Central memory CD8-positive, alpha-beta T cell (primary cell): ENCODE data around the gene PUM1.
"Not testable (repeated sequence)": the region's sequence is repeated elsewhere in the genome, so short reads cannot be mapped to it uniquely, and the experiment has no call there.

ENCODE experiments used
- ATAC-seq: fragments of 150-1000 bp; cut with Tn5 transposase; replicated peaks from 2 replicates; pipeline ENCODE4 v1.10.0; 2022; ENCODE audit warnings: mild to moderate bottlenecking, moderate FRiP score, moderate number of reproducible peaks; ENCODE audit not compliant: poor library complexity, severe bottlenecking; ENCODE audit errors: extremely low read depth
- DNase-seq, 2 donors: peaks; one replicate each; pipeline ENCODE4 v3.0.0; 2021; ENCODE audit warnings: low spot score in 2 of 2
- H3K27ac Mint-ChIP-seq: one replicate; pipeline ENCODE4 v1.8.0; 2022; ENCODE audit warnings: low read depth, mild to moderate bottlenecking, moderate library complexity, mixed read lengths
- H3K27me3 Mint-ChIP-seq: one replicate; pipeline ENCODE4 v1.8.0; 2022; ENCODE audit warnings: mixed read lengths
- H3K36me3 Mint-ChIP-seq: one replicate; pipeline ENCODE4 v1.8.0; 2022; ENCODE audit warnings: mild to moderate bottlenecking, moderate library complexity, mixed read lengths; ENCODE audit not compliant: insufficient read depth
- H3K4me1 Mint-ChIP-seq: one replicate; pipeline ENCODE4 v1.8.0; 2022; ENCODE audit warnings: mixed read lengths
- H3K4me3 Mint-ChIP-seq: one replicate; pipeline ENCODE4 v1.8.0; 2022; ENCODE audit warnings: mild to moderate bottlenecking, moderate library complexity, mixed read lengths
- H3K9me3 Mint-ChIP-seq: one replicate; pipeline ENCODE4 v1.8.0; 2022; ENCODE audit warnings: mixed read lengths

Gene PUM1

DNA sequence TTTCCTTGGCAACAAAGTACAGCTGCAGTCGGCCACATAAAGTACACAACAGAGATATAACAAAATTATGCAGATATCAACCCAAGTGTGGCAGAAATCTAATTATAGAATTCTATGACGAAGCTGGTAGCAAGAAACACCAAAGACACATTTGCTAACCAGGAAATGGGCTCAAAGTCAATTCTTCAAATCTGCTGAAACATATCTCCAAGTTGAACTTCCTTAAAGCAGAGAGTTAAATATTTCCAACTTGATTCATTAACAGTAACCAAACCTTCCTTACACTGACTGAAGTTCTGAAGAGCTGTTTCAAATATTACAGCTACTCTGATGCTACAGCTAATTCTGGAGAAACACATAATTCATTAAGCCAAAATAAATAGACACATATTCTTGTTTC lies 89.4 kb downstream of the PUM1 start:
- Mint-ChIP-seq H3K36me3 (peaks cover 59% of the 10 kb centered on the region), H3K4me3 (no peak overlapping the region)
- no peak for ATAC-seq

GRCh38 chr1:30975217-30975616 lies 90.3 kb downstream of the PUM1 start:
- H3K36me3 Mint-ChIP-seq, result peaks cover 53% of the 10 kb centered on the region
- peaks cover 43% of the 10 kb centered on the region for H3K4me1 Mint-ChIP-seq

More for the DNA sequence above, 89.4 kb downstream of the PUM1 start:
- Mint-ChIP-seq H3K4me1 (peaks cover 37% of the 10 kb centered on the region), H3K27me3 (no peaks in the 10 kb centered on the region), H3K9me3 (no peaks in the 10 kb centered on the region), H3K27ac (peak overlapping the region; percentile 59)
- no peak for DNase-seq

DNA sequence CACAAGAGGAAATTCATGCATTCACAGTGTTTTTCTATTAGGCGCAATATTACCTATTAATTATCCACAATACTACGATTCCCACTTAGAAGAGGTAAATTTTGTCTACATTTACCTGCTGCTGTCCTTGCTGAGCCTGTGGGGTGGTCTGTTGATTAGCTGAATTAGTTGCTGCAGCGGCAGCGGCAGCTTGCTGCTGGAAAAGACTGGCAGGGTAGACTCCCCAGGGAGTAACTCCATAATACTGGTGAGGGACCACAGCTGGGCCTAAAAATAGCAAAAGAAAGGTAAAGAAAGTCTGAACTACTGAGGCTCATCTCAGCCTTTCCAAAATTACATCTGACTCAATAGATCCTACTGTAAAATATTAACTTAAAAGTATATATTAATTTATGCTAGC lies 91.0 kb downstream of the PUM1 start:
- DNase-seq (no peak), ATAC-seq (no peak)
- Mint-ChIP-seq H3K27ac (no peak overlapping the region), H3K4me1 (peaks cover 46% of the 10 kb centered on the region), H3K4me3 (no peak overlapping the region), H3K27me3 (no peaks in the 10 kb centered on the region), H3K9me3 (no peaks in the 10 kb centered on the region), H3K36me3 (peaks cover 52% of the 10 kb centered on the region)

More at GRCh38 chr1:30975217-30975616, 90.3 kb downstream of the PUM1 start:
- DNase-seq, result no peak
- H3K27me3 Mint-ChIP-seq, result no peaks in the 10 kb centered on the region
- H3K27ac Mint-ChIP-seq, result no peak overlapping the region
- ATAC-seq, result no peak
- no peaks in the 10 kb centered on the region for H3K9me3 Mint-ChIP-seq
- no peak overlapping the region for H3K4me3 Mint-ChIP-seq

- H3K4me3 Mint-ChIP-seq, ATAC-seq, DNase-seq, H3K9me3 Mint-ChIP-seq, H3K27me3 Mint-ChIP-seq: not testable (repeated sequence)
- Mint-ChIP-seq H3K4me1 (peaks cover 34% of the 10 kb centered on the region), H3K27ac (peak overlapping the region; percentile 74), H3K36me3 (peaks cover 52% of the 10 kb centered on the region)
Observed at GRCh38 chr1:30972349-30972748, 93.2 kb downstream of the PUM1 start.

DNA sequence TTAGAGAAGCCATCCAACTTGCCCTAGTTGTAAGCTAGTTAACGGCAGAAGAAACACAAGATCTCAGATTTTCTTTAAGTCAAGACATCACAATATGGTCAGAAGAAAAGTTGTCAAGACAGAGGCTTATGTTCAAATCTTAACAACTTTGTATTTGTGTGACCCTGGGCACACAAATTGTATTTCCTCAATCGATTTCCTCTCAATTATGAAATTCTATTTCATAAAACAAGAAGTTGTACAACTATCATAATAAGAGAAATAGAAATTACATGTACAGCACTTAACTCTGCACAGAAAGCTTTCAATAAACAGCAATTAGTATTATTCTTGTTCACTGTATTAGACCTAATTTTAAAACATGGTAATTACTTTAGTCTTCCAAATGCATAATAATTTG lies 94.0 kb downstream of the PUM1 start:
- Mint-ChIP-seq H3K27ac (peak overlapping the region; percentile 74), H3K4me1 (peaks cover 26% of the 10 kb centered on the region), H3K9me3 (no peaks in the 10 kb centered on the region), H3K4me3 (no peak overlapping the region), H3K27me3 (no peaks in the 10 kb centered on the region), H3K36me3 (peaks cover 53% of the 10 kb centered on the region)
- ATAC-seq, result no peak
- DNase-seq, result no peak

GRCh38 chr1:30969903-30970302 lies 95.6 kb downstream of the PUM1 start:
- no peak overlapping the region for H3K4me3 Mint-ChIP-seq
- DNase-seq (no peak), ATAC-seq (no peak)
- H3K27me3 Mint-ChIP-seq, result no peaks in the 10 kb centered on the region
- H3K9me3 Mint-ChIP-seq, result no peaks in the 10 kb centered on the region
- peaks cover 62% of the 10 kb centered on the region for H3K36me3 Mint-ChIP-seq
- peak overlapping the region; percentile 59 for H3K27ac Mint-ChIP-seq
- peaks cover 21% of the 10 kb centered on the region for H3K4me1 Mint-ChIP-seq

DNA sequence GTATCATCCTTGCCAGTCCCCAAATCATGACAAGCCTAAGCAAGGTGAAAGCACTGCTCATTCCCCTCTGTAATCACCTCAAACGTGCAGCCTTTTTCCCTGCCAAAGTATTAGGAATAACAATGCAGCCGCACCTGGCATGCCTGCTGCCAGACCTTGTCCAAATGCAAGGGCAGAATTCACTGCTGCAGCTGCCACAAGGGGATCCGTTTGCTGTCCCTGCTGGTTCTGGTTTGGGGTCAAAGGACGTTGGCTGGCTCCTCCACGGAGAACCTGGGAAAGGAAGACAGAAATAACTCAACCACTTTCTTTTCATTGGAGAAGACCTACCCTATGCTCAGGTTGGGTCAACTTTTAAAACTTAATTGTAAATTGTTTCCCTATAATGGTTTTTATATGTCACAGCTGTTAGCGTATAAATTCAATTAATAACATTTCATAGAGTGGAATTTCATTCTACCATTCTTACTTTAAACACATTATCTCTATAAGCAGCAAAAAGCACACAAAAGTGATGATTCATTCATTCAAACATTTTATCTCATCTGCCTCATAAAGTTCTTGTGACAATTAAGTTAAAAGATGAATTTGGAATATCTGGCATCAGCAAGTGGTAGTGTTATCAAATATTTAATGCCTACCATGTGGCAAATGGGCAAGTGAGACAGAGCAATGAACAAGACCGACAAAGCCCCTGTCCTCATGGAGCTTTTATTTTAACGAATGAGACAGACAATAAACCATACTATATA lies 97.1 kb downstream of the PUM1 start:
- Mint-ChIP-seq H3K4me3 (no peak overlapping the region), H3K4me1 (peaks cover 21% of the 10 kb centered on the region), H3K27me3 (no peaks in the 10 kb centered on the region), H3K36me3 (peaks cover 65% of the 10 kb centered on the region), H3K9me3 (no peaks in the 10 kb centered on the region), H3K27ac (no peak overlapping the region)
- ATAC-seq (no peak), DNase-seq (no peak)

DNA sequence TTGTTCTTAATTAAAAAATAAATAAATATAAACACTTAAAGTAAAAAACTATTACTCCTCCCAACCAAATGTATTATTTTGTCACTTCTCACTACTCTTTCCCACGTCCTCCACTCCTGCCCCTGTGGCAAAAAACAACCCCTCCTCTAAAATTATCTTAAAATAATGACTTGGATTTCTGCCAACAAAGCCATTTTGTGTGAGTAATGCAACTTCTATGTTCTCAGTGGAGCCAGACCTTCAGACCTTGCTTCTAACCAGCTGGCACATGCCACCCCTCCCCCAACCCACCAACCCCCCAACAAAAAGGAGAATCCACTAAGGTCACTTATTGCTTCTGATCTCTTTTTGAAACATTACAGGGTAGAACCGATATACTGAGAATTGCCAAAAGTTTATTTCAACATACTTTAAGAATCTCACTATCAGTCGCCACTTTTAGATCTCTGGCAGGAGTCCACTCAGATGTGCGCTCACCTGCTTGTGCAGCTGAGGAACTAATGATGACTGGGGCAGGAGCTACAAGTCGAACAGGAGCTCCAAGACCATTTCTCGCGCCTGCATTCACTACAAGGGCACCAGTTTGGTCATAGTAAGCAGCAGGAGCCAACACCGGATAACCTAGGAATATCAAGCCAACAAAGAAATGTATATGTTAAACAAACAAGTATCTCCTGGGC lies 98.7 kb downstream of the PUM1 start:
- peaks cover 69% of the 10 kb centered on the region for H3K36me3 Mint-ChIP-seq
- H3K27me3 Mint-ChIP-seq, result no peaks in the 10 kb centered on the region
- DNase-seq, result no peak
- no peak for ATAC-seq
- H3K9me3 Mint-ChIP-seq, result no peaks in the 10 kb centered on the region
- H3K4me3 Mint-ChIP-seq, result no peak overlapping the region
- H3K27ac Mint-ChIP-seq, result no peak overlapping the region
- peaks cover 21% of the 10 kb centered on the region for H3K4me1 Mint-ChIP-seq

- Mint-ChIP-seq H3K36me3 (peaks cover 71% of the 10 kb centered on the region), H3K9me3 (no peaks in the 10 kb centered on the region), H3K4me3 (no peak overlapping the region), H3K4me1 (peaks cover 21% of the 10 kb centered on the region), H3K27me3 (no peaks in the 10 kb centered on the region), H3K27ac (no peak overlapping the region)
- DNase-seq (no peak), ATAC-seq (no peak)
Observed at GRCh38 chr1:30965924-30966599, 99.5 kb downstream of the PUM1 start.

- ATAC-seq (no peak), DNase-seq (no peak)
- H3K4me3 Mint-ChIP-seq, result no peak overlapping the region
- peaks cover 10% of the 10 kb centered on the region for H3K4me1 Mint-ChIP-seq
- H3K9me3 Mint-ChIP-seq, result no peaks in the 10 kb centered on the region
- H3K36me3 Mint-ChIP-seq, result peaks cover 76% of the 10 kb centered on the region
- peak overlapping the region; percentile 34 for H3K27ac Mint-ChIP-seq
- H3K27me3 Mint-ChIP-seq, result no peaks in the 10 kb centered on the region
Observed at GRCh38 chr1:30964706-30965105, 100.8 kb downstream of the PUM1 start.

DNA sequence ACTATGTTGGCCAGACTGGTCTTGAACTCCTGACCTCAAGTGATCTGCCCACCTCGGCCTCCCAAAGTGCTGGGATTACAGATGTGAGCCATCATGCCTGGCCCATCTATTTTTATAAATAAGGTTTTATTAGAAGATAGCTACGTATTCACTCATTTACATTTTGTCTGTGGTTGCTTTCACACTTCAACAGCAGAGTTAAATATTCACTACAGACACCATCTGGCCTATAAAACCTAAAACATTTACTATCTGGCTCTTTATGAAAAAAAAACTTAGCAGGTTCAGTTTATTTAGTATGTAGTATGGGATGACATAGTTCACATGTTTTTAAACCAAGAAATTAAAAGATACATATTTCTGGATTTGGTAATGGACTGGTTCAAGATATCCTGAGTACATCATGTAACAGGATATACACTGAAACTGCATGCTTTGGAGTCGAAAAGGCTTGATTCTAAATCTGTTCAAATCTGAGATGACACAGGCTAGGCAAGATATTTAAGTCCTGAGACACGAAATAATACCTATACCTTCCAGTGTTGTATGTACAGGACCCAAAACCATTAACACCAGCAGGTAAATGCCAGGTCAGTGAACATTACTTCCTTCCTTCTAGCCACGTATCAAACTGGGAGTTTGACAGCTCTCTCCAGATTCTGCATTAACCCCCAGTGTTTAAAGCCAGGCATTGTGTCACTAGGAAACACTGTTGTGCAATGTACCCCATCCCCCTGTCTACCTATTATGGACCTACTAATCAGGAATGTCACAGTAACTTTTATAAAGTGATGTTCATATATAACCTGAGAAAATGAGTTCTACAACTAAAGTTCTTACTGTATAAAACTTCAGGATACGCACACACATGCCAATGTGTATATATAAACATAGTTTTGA lies 102.7 kb downstream of the PUM1 start:
- ATAC-seq (no peak), DNase-seq (no peak)
- H3K36me3 Mint-ChIP-seq, result peaks cover 69% of the 10 kb centered on the region
- H3K27me3 Mint-ChIP-seq, result no peaks in the 10 kb centered on the region
- no peak overlapping the region for H3K27ac Mint-ChIP-seq
- no peaks in the 10 kb centered on the region for H3K9me3 Mint-ChIP-seq
- no peak overlapping the region for H3K4me3 Mint-ChIP-seq
- H3K4me1 Mint-ChIP-seq, result peaks cover 19% of the 10 kb centered on the region

- Mint-ChIP-seq H3K27ac (peak overlapping the region; percentile 35), H3K27me3 (no peaks in the 10 kb centered on the region)
Observed at GRCh38 chr1:30957560-30958222, 107.8 kb downstream of the PUM1 start.

More at GRCh38 chr1:30957560-30958222, 107.8 kb downstream of the PUM1 start:
- peaks cover 21% of the 10 kb centered on the region for H3K4me1 Mint-ChIP-seq
- peaks cover 53% of the 10 kb centered on the region for H3K36me3 Mint-ChIP-seq
- DNase-seq (no peak), ATAC-seq (no peak)
- no peak overlapping the region for H3K4me3 Mint-ChIP-seq
- no peaks in the 10 kb centered on the region for H3K9me3 Mint-ChIP-seq
